Measurements from ENCODE around the gene CA7.
A peak's percentile ranks its signal among the peaks of the same experiment; 100 is the strongest.

CA7 gene

DNA sequence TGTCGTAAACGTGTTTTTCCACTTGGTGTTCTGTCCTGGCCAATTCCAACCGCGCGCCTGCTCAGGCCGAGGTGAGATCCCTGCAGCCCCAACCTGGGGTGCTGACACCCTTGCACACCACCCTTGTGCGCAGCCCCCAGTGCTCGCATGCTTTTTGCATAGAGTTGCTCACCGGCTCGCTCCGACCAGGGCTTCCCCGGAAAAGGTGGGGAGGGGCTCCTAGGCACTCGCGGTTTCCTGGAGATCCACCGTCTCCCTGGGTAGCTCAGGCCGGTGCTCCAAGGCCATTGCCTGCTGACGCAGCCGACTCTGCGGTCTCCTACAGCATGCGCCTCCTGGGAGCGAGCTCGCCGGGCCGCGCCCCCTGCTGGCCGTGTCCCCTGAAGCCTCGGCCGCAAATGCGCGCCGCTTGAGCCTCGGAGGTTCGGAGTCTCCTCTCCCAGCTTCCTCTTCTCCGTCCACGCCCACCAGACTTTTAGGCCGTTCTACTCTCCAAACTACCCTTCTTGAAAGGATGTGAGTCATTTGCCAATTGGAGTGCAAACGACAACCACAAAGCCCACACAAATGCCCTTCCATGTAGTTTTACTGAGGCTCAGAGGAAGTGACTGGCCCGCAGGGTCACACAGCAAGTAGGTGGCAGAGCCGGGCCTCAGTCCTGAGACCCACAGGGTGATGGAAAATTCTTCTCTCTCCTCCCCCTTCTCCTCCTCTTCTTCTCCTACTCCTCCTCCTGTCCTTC lies 28.9 kb downstream of the CA7 start:
- DNase-seq: peak; percentile 85 to 90
- TF ChIP-seq GATA1 (IDR thresholded peaks at IDR 0.05; ENCODE audit: low read depth, low read length) (no peak), POLR2A (IDR thresholded peaks at IDR 0.05; ENCODE audit: low read length) (no peak)

GRCh38 chr16:66873685-66874055 lies 29.5 kb downstream of the CA7 start:
- no peak for TF ChIP-seq GATA1 (IDR thresholded peaks at IDR 0.05; ENCODE audit: low read depth, low read length)
- TF ChIP-seq POLR2A (IDR thresholded peaks at IDR 0.05; ENCODE audit: low read length): no peak
- no peak for DNase-seq

GRCh38 chr16:66874079-66874775 lies 30.0 kb downstream of the CA7 start:
- TF ChIP-seq POLR2A (IDR thresholded peaks at IDR 0.05; ENCODE audit: low read length) (no peak), GATA1 (IDR thresholded peaks at IDR 0.05; ENCODE audit: low read depth, low read length) (no peak)
- DNase-seq: no peak

- DNase-seq: no peak
- no peak for TF ChIP-seq GATA1 (IDR thresholded peaks at IDR 0.05; ENCODE audit: low read depth, low read length)
- TF ChIP-seq POLR2A (IDR thresholded peaks at IDR 0.05; ENCODE audit: low read length): no peak
Observed at GRCh38 chr16:66878067-66878466, 33.9 kb downstream of the CA7 start.

DNA sequence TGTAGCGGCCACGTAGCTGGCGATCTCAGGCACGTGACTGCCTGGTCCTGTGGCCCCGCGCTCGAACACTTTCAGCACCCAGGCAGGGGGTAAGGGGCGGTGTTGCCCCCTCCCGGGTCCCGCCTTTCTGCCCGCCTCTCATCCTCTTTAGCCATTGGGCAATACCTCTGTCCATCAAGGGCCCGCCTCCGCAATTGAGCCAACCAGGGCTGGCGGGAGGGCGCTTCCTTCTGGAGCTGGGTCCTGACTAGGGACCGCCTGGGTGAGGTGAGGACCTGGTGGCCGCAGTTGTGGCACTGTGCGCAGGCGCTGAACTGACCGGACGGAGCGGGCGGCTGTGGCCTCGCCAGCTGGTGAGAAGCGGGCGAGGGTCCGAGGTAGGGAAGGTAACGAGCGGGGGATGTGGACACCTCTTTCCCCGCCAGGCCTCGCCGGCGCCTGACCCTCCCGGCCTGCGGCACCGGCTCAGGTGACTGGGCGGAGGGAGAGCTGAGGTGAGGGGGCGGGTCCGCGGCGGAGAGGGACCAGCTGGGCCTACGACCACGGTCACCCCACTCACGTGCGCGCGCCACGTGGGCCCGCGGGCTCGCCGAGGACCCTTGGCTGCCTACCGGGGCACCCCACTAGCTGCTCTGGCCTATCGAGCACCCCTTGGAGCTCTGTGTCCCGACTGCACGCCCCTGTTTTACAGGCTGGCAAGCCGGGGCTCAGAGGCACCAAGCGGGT lies 36.2 kb downstream of the CA7 start, which contains the start of gene PDP2:
PDP2 (plus strand) TSS at position 228 of the 726 bp plus-strand sequence. CDS start 3,770 bp downstream, outside the sequence.
- TF ChIP-seq POLR2A (IDR thresholded peaks at IDR 0.05; ENCODE audit: low read length) (peak; percentile 70), GATA1 (IDR thresholded peaks at IDR 0.05; ENCODE audit: low read depth, low read length) (no peak)
- DNase-seq: peak; percentile 93 to 95

DNA sequence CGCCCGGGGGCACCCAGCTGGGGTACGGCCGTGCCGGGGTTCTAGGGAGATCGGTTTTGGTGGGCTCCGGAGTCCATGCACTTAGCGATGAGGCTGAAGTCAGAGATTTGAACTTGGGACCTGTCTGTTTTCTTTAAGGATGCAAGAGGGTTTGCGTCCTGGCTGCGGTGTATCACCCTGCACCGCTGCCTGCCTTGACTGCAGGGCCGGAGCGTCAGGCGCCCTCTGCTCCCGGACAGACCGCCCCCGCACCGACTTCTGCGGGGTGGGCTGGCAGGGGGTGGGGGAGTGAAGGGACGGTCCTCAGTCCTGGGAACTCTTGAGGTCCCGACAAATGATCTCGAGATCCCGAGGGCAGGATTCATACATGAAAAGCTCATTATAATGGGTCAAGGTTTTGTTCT lies 36.8 kb downstream of the CA7 start:
- TF ChIP-seq POLR2A (IDR thresholded peaks at IDR 0.05; ENCODE audit: low read length) (no peak), GATA1 (IDR thresholded peaks at IDR 0.05; ENCODE audit: low read depth, low read length) (no peak)
- DNase-seq: no peak

DNA sequence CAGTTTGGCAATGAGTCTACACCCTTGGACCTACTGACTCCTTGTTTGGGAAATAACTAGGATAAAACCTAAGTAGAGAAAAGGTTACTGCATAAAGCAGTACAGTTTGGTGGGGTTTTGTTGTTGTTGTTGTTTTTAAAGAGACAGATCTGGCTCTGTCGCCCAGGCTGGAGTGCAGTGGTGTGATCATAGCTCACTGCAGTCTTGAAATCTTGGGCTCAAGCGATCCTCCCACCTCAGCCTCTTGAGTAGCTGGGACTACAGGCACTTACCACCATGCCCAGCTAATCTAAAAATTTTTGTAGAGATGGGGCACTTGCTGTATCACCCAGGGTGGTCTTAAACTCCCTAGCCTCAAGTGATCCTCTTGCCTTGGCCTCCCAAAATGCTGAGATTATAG lies 37.3 kb downstream of the CA7 start:
- TF ChIP-seq POLR2A (IDR thresholded peaks at IDR 0.05; ENCODE audit: low read length): no peak
- no peak for TF ChIP-seq GATA1 (IDR thresholded peaks at IDR 0.05; ENCODE audit: low read depth, low read length)
- DNase-seq: no peak

DNA sequence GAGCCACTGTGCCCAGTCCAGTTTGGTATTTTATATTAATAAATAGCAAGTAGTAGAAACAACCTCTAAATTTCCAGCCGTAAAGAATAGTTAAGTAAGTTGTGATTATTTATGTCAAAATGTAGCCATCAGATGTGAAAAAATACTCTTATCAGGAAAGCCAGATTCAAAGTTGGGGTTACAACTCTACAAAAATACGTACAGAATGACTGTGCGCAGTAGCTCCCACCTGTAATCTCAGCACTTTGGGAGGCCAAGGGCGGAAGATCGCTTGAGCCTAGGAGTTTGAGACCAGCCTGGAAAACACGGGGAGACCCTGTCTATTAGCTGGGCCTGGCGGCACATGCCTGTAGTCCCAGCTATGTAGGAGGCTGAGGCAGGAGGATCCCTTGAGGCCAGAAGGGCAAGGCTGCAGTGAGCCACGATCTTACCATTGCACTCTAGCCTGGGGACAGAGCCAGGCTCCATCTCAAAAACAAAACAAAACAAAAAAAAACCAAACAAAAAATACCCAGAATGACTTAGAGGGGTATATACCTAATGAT lies 37.8 kb downstream of the CA7 start:
- DNase-seq: no peak
- TF ChIP-seq POLR2A (IDR thresholded peaks at IDR 0.05; ENCODE audit: low read length) (no peak), GATA1 (IDR thresholded peaks at IDR 0.05; ENCODE audit: low read depth, low read length) (no peak)

DNA sequence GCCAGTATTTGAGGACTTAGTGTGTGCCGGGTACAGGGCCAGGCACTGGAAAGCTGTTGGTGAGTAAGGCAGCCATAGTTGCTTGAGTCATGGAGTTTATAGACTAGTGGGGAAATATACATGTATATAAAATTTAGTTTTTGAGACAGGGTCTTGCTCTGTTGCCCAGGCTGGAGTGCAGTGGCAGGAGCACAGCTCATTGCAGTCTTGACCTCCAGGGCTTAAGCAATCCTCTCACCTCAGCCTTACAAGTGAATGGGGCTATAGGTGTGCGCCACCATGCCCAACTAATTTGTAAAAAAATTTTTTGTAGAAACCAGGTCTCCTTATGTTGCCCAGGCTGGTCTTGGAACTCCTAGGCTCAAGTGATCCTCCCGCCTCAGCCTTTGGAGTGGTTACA lies 38.5 kb downstream of the CA7 start:
- no peak for DNase-seq
- TF ChIP-seq GATA1 (IDR thresholded peaks at IDR 0.05; ENCODE audit: low read depth, low read length): no peak
- TF ChIP-seq POLR2A (IDR thresholded peaks at IDR 0.05; ENCODE audit: low read length): no peak

DNA sequence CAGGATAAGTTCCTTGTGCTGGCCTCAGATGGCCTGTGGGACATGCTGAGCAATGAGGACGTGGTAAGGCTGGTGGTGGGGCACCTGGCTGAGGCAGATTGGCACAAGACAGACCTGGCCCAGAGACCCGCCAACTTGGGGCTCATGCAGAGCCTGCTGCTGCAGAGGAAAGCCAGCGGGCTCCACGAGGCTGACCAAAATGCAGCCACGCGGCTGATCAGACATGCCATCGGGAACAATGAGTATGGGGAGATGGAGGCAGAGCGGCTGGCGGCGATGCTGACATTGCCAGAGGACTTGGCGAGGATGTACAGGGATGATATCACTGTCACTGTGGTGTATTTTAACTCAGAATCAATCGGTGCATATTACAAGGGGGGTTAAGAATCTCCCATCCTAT lies 41.3 kb downstream of the CA7 start:
- TF ChIP-seq POLR2A (IDR thresholded peaks at IDR 0.05; ENCODE audit: low read length) (no peak), GATA1 (IDR thresholded peaks at IDR 0.05; ENCODE audit: low read depth, low read length) (no peak)
- DNase-seq: no peak

DNA sequence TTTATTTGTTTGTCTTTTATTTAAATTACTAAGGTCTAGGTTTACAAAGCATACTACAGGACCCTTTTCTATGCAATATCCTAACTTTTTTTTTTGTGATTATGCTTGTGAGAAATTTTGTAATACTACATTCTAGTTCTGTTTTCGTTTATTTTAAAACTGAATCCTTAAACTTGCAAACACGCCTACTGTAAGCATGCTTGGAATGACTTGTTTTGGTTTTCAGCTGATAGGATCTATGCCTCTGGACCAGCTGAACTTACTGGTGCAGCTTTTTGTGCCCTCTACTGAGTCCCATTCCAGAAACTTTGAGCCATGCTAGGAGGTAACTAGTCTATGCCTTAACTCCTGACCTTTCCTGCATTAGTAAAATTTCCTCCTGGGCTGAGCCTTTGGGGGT lies 42.1 kb downstream of the CA7 start:
- no peak for DNase-seq
- TF ChIP-seq GATA1 (IDR thresholded peaks at IDR 0.05; ENCODE audit: low read depth, low read length) (no peak), POLR2A (IDR thresholded peaks at IDR 0.05; ENCODE audit: low read length) (no peak)

GRCh38 chr16:66886914-66887313 lies 42.7 kb downstream of the CA7 start:
- no peak for DNase-seq
- no peak for TF ChIP-seq GATA1 (IDR thresholded peaks at IDR 0.05; ENCODE audit: low read depth, low read length)
- TF ChIP-seq POLR2A (IDR thresholded peaks at IDR 0.05; ENCODE audit: low read length): no peak

DNA sequence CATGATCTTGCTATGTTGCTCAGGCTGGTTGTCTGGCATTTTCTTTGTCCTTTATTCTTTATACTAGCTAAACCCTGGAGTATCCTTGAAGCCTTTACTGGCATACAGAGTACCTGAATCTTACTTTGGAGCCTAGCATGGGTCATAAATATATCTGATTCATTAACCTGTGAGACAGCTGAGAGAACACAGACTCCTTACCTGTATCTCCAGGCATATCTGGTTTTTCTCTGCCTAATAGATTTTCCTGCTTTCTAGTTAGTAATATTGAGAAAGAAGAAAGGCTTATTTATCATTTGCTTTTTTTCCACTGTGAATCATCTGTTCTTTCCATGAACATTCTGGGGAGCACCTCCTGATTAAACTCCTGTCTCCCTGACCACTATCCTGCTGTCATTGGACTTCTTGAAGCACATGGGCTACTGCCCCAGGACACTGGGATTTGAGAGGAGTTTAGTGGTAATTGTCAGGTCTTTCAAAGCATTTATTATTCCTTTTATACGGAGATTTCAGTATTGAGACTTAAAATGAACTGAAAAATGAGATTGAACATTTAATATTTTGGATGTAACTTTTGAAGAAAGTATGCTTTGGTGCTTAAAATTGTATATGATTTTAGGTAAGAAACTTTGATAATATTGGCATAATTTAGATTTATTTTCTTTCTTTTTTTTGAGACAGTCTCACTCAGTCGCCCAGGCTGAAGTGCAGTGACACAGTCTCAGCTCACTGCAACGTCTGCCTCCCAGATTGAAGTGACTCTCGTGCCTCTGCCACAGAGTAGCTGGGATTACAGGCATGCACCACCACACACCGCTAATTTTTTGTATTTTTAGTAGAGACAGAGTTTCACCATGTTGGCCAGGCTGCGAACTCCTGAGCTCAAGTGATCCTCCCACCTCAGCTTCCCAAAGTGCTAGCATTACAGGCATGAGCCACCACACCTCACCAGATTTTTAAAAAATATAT lies 44.7 kb downstream of the CA7 start:
- DNase-seq: no peak
- TF ChIP-seq GATA1 (IDR thresholded peaks at IDR 0.05; ENCODE audit: low read depth, low read length) (no peak), POLR2A (IDR thresholded peaks at IDR 0.05; ENCODE audit: low read length) (no peak)

Measured in erythroblast (primary cell).